ENCODE data around the gene F2R.
"Not testable (repeated sequence)": the region's sequence is repeated elsewhere in the genome, so short reads cannot be mapped to it uniquely, and the experiment has no call there.

F2R gene

GRCh38 chr5:76761118-76761517 lies 45.2 kb downstream of the F2R start:
- DNase-seq = not testable (repeated sequence)

GRCh38 chr5:76762484-76762883 lies 46.6 kb downstream of the F2R start:
- DNase-seq = no peak

GRCh38 chr5:76763136-76763535 lies 47.2 kb downstream of the F2R start:
- DNase-seq = no peak

GRCh38 chr5:76764374-76764773 lies 48.4 kb downstream of the F2R start:
- no peak for DNase-seq

GRCh38 chr5:76765249-76765648 lies 49.3 kb downstream of the F2R start:
- no peak for DNase-seq

- no peak for DNase-seq
Measured at GRCh38 chr5:76766746-76767145, 50.8 kb downstream of the F2R start.

- DNase-seq = not testable (repeated sequence)
Measured at GRCh38 chr5:76771041-76771440, 55.1 kb downstream of the F2R start.

GRCh38 chr5:76771705-76772405 lies 55.9 kb downstream of the F2R start:
- no peak for DNase-seq

- DNase-seq = no peak
Measured at GRCh38 chr5:76775921-76776320, 60.0 kb downstream of the F2R start.

- no peak for DNase-seq
Measured at GRCh38 chr5:76776391-76776790, 60.5 kb downstream of the F2R start.

- not testable (repeated sequence) for DNase-seq
Measured at GRCh38 chr5:76780616-76781015, 64.7 kb downstream of the F2R start.

- no peak for DNase-seq
Measured at GRCh38 chr5:76781775-76782174, 65.8 kb downstream of the F2R start.

GRCh38 chr5:76782444-76782843 lies 66.5 kb downstream of the F2R start:
- DNase-seq = no peak
